ENCODE results near the gene RNF126.
"Not testable (repeated sequence)": the region's sequence is repeated elsewhere in the genome, so short reads cannot be mapped to it uniquely, and the experiment has no call there.

DNA sequence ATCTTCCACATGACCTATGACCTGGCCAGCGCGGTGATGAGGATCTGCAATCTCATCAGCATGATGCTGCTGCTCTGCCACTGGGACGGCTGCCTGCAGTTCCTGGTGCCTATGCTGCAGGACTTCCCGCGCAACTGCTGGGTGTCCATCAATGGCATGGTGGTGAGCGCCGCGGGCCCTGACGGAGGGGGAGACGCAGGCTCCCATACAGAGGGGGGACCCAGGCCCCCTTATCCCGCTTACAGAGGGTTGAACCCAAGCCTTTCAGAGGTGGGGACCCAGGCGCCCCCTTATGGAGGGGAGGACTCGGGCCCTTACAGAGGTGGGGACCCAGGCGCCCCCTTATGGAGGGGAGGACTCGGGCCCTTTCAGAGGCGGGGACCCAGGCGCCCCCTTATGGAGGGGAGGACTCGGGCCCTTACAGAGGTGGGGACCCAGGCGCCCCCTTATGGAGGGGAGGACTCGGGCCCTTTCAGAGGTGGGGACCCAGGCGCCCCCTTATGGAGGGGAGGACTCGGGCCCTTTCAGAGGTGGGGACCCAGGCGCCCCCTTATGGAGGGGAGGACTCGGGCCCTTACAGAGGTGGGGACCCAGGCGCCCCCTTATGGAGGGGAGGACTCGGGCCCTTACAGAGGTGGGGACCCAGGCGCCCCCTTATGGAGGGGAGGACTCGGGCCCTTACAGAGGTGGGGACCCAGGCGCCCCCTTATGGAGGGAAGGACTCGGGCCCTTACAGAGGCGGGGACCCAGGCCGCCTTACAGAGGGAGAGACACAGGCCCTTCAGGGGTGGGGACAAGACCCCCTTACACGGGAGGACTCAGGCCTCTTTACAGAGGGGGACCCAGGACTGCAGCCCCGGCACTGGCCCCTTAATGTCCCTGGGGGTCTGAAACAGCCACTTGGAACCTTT, 57.7 kb downstream of the RNF126 start:
- TF ChIP-seq, protein P1, sequence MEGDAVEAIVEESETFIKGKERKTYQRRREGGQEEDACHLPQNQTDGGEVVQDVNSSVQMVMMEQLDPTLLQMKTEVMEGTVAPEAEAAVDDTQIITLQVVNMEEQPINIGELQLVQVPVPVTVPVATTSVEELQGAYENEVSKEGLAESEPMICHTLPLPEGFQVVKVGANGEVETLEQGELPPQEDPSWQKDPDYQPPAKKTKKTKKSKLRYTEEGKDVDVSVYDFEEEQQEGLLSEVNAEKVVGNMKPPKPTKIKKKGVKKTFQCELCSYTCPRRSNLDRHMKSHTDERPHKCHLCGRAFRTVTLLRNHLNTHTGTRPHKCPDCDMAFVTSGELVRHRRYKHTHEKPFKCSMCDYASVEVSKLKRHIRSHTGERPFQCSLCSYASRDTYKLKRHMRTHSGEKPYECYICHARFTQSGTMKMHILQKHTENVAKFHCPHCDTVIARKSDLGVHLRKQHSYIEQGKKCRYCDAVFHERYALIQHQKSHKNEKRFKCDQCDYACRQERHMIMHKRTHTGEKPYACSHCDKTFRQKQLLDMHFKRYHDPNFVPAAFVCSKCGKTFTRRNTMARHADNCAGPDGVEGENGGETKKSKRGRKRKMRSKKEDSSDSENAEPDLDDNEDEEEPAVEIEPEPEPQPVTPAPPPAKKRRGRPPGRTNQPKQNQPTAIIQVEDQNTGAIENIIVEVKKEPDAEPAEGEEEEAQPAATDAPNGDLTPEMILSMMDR (IDR thresholded peaks at IDR 0.05 in 4 of 5, conservative IDR thresholded peaks at IDR 0.05 in 1 of 5), result not testable (repeated sequence)
- not testable (repeated sequence) for TF ChIP-seq POLR2A (IDR thresholded peaks at IDR 0.05)
